Stomach (tissue), 9 donors: ENCODE measurements around the gene TC2N. TPM values are rescaled to one million over a fixed set of nuclear protein-coding genes. Genes with fewer than 3 reads are reported as not detected.

Experiments
- DNase-seq, 2 donors: peaks; one replicate each; pipeline versions ENCODE4 v3.0.0 to v3.0.0-alpha.2; 2013 to 2019
- H3K27ac ChIP-seq, 5 donors: fragments of 200-600 bp in 4 of 5; sonication (generic) in 4 of 5; one replicate each; pipeline ENCODE4 v1.5.1; 2013 to 2019; ENCODE audit warnings: mild to moderate bottlenecking in 1 of 5, moderate library complexity in 1 of 5
- H3K27me3 ChIP-seq, 3 donors: fragments of 200-600 bp; sonication (generic); one replicate each; pipeline ENCODE4 v1.5.1; 2017 to 2019; ENCODE audit warnings: mixed run types in 1 of 3
- H3K36me3 ChIP-seq, 4 donors: fragments of 200-600 bp; sonication (generic); 1 replicate in 3 of 4; 2 replicates in 1 of 4; pipeline ENCODE4 v1.5.1; 2016 to 2019
- H3K4me1 ChIP-seq, 4 donors: fragments of 200-600 bp; sonication (generic); one replicate each; pipeline ENCODE4 v1.5.1; 2016 to 2019
- H3K4me3 ChIP-seq, 4 donors: fragments of 200-600 bp; sonication (generic) in 3 of 4; one replicate each; pipeline ENCODE4 v1.5.1; 2016 to 2019; ENCODE audit warnings: mild to moderate bottlenecking in 1 of 4
- H3K9me3 ChIP-seq, 4 donors: fragments of 200-600 bp; sonication (generic); one replicate each; pipeline ENCODE4 v1.5.1; 2016 to 2019
- EP300 ChIP-seq: sonication (generic); formaldehyde crosslinking; IDR thresholded peaks from one replicate; pipeline ENCODE4 v1.6.1; 2017; ENCODE audit warnings: antibody characterized with exemption
- POLR2A ChIP-seq, 4 donors: fragments of 450-650 bp; IDR thresholded peaks; one replicate each; pipeline ENCODE4 v1.6.1; 2016; ENCODE audit warnings: antibody characterized with exemption in 4 of 4, control low read depth in 2 of 4, mild to moderate bottlenecking in 1 of 4, moderate library complexity in 1 of 4
- POLR2AphosphoS5 ChIP-seq, 3 donors: sonication (generic); formaldehyde crosslinking; IDR thresholded peaks; one replicate each; pipeline ENCODE4 v1.6.1; 2016; ENCODE audit warnings: antibody characterized with exemption in 3 of 3
- WGBS, 5 donors: extraction: QIAGEN DNeasy Blood & Tissue Kit in 3 of 5; methylation state at CpG; one replicate each; pipeline versions ENCODE4 v1.1.5 to v1.1.7; 2013 to 2018; 5-methylcytosine and 5-hydroxymethylcytosine counted together
- intact Hi-C: fragments of 100-400 bp; cut with DNase I; formaldehyde crosslinking; loops from one replicate; pipeline ENCODE4 v1.15.1; 2023; ENCODE audit warnings: low total_unique reads
- polyA plus RNA-seq, 3 donors: library from polyadenylated mRNA; stranded (reverse); fragments of 200-250 nt; gene quantifications; one replicate each; pipeline ENCODE4 v1.2.3, GENCODE V29; 2013
- total RNA-seq, 5 donors: library from RNA; depleted of rRNA; stranded (reverse); fragments of >200 nt; gene quantifications; one replicate each; pipeline versions ENCODE4 v1.1.0 to v1.2.3, GENCODE V29; 2014 to 2016
- TF ChIP-seq, protein P1 (sequence below), 7 experiments: fragments of 450-650 bp in 4 of 7; fragments of 200-600 bp in 3 of 7; sonication (generic) in 3 of 7; IDR thresholded peaks; one replicate each; pipeline ENCODE4 v1.5.1; 2016 to 2019; ENCODE audit warnings: antibody characterized with exemption in 7 of 7, control low read depth in 2 of 7, mild to moderate bottlenecking in 1 of 7
- donor health status: healthy with polysubstance abuse.
- donor health status: Bipolar disorder and iron deficiency.
- donor health status: healthy.

TC2N gene
- total and polyA plus RNA-seq, 8 donors = 15.6 to 162 (median 70.1) TPM

DNA sequence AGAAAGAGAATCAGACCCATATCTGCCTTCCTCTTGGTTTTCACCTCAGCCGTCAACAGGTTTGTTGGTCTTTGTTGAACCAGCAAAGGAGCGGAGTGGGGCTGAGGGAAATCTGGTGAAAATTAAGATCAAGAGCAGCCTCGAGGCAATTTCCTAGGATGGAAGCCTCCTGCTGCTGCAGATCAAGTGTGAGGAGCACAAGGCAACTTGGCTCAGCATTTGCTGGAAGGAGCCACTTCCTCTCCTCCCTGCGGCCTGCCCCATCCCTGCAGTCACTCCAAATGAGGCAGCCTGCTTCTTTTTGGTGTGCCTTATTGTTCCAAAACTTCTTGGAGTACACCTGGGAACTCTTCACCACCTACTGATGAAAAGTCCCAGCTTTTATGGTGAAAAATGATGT is 4.9 kb downstream of the TC2N start:
- no peaks in the 10 kb centered on the region for H3K9me3 ChIP-seq
- no peak for DNase-seq
- no peaks in the 10 kb centered on the region for H3K27me3 ChIP-seq
- H3K4me3 ChIP-seq = no peak overlapping the region
- H3K4me1 ChIP-seq = peaks cover 0 to 19% (median 2%) of the 10 kb centered on the region in 4 donors
- peaks cover 0 to 4% (median 2%) of the 10 kb centered on the region in 4 donors for H3K36me3 ChIP-seq
- intact Hi-C loops = no loop called here
- 61 to 85% (median 80%) methylated on average over 4 of the region's 4 CpGs for WGBS, 5 donors
- H3K27ac ChIP-seq = no peak overlapping the region
- TF ChIP-seq POLR2A (IDR thresholded peaks at IDR 0.05) (no peak), POLR2AphosphoS5 (IDR thresholded peaks at IDR 0.05) (no peak), EP300 (no peak)
- TF ChIP-seq, protein P1, sequence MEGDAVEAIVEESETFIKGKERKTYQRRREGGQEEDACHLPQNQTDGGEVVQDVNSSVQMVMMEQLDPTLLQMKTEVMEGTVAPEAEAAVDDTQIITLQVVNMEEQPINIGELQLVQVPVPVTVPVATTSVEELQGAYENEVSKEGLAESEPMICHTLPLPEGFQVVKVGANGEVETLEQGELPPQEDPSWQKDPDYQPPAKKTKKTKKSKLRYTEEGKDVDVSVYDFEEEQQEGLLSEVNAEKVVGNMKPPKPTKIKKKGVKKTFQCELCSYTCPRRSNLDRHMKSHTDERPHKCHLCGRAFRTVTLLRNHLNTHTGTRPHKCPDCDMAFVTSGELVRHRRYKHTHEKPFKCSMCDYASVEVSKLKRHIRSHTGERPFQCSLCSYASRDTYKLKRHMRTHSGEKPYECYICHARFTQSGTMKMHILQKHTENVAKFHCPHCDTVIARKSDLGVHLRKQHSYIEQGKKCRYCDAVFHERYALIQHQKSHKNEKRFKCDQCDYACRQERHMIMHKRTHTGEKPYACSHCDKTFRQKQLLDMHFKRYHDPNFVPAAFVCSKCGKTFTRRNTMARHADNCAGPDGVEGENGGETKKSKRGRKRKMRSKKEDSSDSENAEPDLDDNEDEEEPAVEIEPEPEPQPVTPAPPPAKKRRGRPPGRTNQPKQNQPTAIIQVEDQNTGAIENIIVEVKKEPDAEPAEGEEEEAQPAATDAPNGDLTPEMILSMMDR (IDR thresholded peaks at IDR 0.05) = no peak

GRCh38 chr14:91861091-91861490 is 6.2 kb downstream of the TC2N start:
- H3K9me3 ChIP-seq = no peaks in the 10 kb centered on the region
- intact Hi-C loops = no loop called here

GRCh38 chr14:91860238-91860637 is 7.1 kb downstream of the TC2N start:
- Histone ChIP-seq H3K36me3 (no peaks in the 10 kb centered on the region), H3K9me3 (no peaks in the 10 kb centered on the region), H3K27ac (no peak overlapping the region), H3K4me1 (peaks cover 0 to 19% (median 2%) of the 10 kb centered on the region in 4 donors), H3K4me3 (no peak overlapping the region), H3K27me3 (no peaks in the 10 kb centered on the region)
- TF ChIP-seq EP300 = no peak
- TF ChIP-seq, protein P1 (IDR thresholded peaks at IDR 0.05) = no peak
- TF ChIP-seq POLR2A (IDR thresholded peaks at IDR 0.05) = no peak
- no peak for TF ChIP-seq POLR2AphosphoS5 (IDR thresholded peaks at IDR 0.05)
- no peak for DNase-seq
- intact Hi-C loops = no loop called here

More at GRCh38 chr14:91861091-91861490, 6.2 kb downstream of the TC2N start:
- no peak for DNase-seq
- WGBS, 5 donors = 63 to 87% (median 82%) methylated on average over 2 of the region's 2 CpGs
- Histone ChIP-seq H3K4me1 (peaks cover 0 to 19% (median 2%) of the 10 kb centered on the region in 4 donors), H3K36me3 (no peaks in the 10 kb centered on the region), H3K27me3 (no peaks in the 10 kb centered on the region), H3K27ac (no peak overlapping the region), H3K4me3 (no peak overlapping the region)
- TF ChIP-seq EP300 (no peak), POLR2A (IDR thresholded peaks at IDR 0.05) (no peak), POLR2AphosphoS5 (IDR thresholded peaks at IDR 0.05) (no peak)
- TF ChIP-seq, protein P1 (IDR thresholded peaks at IDR 0.05) = no peak

DNA sequence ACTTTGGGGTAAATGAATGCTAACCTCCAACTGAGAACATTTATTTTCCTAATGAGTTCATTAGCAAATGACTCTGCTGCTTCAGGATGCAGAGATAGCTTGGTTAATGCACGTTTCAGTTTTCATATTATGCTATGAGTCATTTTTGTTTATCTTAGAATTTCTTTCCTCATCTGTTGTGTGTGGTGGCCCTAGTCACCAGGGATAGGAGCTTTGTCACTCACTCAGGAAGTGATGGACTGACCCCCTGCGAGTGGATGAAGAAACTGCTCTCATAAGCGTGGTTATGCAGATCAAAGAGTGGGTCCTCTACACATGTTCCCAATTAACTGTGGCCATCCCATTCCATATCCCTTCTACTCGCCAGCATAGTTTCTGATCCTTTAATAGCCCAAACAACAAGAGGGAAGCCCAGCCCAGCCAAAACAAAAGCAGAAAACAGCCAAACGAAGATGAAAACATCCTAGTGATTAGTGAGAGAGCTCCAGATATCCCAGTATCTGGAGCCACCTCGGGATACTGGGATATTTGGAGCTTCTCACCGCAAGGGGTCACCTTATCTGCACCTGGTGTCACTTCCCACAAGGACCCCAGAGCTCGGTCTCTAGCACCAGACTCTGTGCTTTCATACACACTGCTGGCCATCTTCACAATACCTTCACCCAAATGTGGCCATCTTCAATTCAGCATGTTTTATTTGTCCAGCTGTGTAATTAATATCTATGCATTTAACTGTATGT is 8.6 kb downstream of the TC2N start:
- H3K27ac ChIP-seq = peak overlapping the region in 2 of 5 donors; percentile 24 to 34
- intact Hi-C loops = no loop called here
- H3K4me1 ChIP-seq = peaks cover 0 to 28% (median 7%) of the 10 kb centered on the region in 4 donors
- TF ChIP-seq POLR2AphosphoS5 (IDR thresholded peaks at IDR 0.05) (peak in 1 of 3 donors; percentile 49), EP300 (no peak), POLR2A (IDR thresholded peaks at IDR 0.05) (no peak)
- no peak overlapping the region for H3K4me3 ChIP-seq
- WGBS, 5 donors = 23 to 35% (median 28%) methylated on average over 8 of the region's 8 CpGs
- H3K9me3 ChIP-seq = no peaks in the 10 kb centered on the region
- H3K27me3 ChIP-seq = no peaks in the 10 kb centered on the region
- H3K36me3 ChIP-seq = no peaks in the 10 kb centered on the region
- DNase-seq = peak in 1 of 2 donors; percentile 53

DNA sequence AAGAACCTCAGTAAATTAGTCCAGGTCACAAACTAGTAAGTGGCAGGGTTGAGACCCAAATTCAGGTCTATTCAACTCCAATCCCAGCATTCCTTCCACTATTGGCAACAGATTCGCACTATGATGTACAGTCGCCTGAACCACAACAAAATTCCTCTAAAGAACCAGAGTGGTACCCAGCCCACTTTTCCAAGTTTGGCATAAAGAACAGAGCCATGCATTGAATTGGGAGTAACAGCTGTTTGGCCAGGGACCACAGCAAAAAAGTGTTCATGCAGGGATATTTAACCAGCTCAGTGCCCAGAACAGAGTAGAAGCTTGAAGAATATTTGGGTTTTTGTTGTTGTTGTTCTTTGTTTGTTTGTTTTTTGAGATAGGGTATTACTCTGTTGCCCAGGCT is 9.7 kb downstream of the TC2N start:
- 78 to 95% (median 91%) methylated on average over 2 of the region's 2 CpGs for WGBS, 5 donors
- H3K9me3 ChIP-seq = no peaks in the 10 kb centered on the region
- no peaks in the 10 kb centered on the region for H3K27me3 ChIP-seq
- peaks cover 0 to 29% (median 7%) of the 10 kb centered on the region in 4 donors for H3K4me1 ChIP-seq
- H3K4me3 ChIP-seq = no peak overlapping the region
- H3K27ac ChIP-seq = no peak overlapping the region
- DNase-seq = no peak
- intact Hi-C loops = no loop called here
- no peaks in the 10 kb centered on the region for H3K36me3 ChIP-seq
- TF ChIP-seq POLR2AphosphoS5 (IDR thresholded peaks at IDR 0.05) (no peak), POLR2A (IDR thresholded peaks at IDR 0.05) (no peak), EP300 (no peak)
- TF ChIP-seq, protein P1 (IDR thresholded peaks at IDR 0.05) = no peak
